ENCODE results near the gene LRRC51.

LRRC51 gene

DNA sequence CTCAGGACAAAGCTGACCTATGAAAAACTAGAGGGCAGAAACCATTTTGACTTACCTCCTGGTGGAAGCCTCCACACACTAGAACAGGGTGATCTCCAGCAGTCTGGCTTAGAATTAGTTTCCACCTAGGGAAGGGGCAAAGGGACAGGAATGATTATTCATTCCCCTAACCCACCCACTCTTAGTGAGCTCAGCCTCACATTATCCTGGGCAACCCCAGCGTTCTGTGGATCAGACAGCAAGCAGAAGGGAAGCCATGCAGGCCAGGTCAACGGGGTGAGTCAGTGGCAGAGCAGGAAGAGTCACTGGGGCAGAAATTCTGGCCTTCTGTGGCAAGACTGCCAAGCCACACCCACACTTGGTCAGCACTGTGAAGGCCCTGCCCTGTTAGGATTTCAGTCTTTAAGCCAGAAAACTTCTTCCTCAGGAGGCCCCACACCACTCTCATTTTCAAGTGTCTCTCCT lies 10.8 kb upstream of the LRRC51 start:
- DNase-seq: peak in 27 of 58 donors; percentile 9 to 69 (median 28)

DNA sequence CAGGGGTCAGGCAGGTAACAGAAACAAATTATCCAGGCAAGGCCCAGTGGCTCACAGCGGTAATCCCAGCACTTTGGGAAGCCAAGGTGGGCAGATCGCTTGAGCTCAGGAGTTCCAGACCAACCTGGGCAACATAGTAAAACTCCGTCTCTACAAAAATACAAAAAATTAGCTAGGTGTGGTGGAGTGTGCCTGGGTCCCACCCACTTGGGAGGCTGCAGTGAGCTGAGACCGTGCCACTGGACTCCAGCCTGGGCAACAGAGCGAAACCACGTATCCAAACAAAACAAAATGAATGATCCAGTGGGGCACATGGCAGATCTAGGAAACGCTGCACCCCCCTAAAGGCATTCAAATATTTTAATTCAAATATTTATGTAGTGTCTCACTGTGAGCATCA lies 10.2 kb upstream of the LRRC51 start:
- no peak for DNase-seq

DNA sequence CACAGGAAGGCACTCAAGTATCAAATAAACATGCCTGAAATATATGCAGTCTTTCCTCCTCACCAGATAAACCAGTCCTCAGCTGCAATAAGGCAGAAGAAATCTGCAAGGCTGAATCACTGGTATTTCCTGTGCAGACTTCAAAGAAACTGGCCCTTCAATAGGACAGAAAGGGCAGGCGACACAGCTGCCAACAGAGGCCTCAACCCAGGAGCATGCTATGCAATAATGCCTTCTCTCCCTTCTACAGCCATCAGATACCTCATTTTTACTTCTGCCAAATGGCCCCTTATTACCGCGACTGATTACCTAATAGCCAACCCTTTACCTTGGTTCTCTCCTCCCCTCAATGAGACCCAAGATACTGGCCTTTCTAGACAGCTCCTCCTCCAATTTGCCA lies 8.3 kb upstream of the LRRC51 start:
- DNase-seq: no peak

DNA sequence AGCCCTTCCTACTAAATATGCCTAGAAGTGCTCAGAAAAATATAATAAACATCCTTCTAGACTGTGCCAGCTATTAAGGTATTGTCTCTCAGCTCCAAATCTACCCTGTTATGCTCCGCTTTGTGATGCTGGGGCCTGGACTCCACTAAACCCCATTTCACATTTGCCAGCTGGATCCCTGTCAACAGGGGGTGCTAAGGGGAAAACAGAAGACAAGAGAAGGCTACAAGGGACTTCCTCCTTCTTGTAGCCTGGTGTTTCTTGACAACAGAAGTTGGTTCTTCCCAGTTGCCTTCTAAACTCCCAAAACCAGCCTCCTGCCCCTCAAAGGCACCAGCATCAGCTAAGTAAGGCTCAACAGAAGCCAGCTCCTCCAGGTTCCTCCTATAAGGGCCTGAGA lies 5.5 kb upstream of the LRRC51 start:
- DNase-seq: peak in 4 of 58 donors; percentile 13 to 37 (median 19)

DNA sequence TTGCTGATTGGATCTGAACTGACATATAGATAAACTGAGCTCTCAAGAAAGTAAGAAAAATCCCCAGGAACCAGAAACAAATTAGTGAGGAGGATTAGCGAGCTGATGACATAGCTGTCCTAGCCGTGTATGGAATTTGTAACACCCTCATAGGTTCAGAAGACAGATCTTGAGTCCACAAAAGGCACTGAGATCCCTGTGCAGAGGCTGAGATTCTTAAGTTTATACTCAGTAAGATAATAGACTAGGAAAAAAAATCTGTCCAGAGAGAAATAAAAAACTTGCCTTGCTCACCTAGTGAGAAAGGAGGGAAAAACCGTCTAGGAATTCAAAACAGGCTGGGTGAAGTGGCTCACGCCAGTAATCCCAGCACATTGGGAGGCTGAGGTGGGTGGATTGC lies 4.9 kb upstream of the LRRC51 start:
- no peak for DNase-seq

GRCh38 chr11:72078477-72078876 lies 2.2 kb upstream of the LRRC51 start:
- no peak for DNase-seq

DNA sequence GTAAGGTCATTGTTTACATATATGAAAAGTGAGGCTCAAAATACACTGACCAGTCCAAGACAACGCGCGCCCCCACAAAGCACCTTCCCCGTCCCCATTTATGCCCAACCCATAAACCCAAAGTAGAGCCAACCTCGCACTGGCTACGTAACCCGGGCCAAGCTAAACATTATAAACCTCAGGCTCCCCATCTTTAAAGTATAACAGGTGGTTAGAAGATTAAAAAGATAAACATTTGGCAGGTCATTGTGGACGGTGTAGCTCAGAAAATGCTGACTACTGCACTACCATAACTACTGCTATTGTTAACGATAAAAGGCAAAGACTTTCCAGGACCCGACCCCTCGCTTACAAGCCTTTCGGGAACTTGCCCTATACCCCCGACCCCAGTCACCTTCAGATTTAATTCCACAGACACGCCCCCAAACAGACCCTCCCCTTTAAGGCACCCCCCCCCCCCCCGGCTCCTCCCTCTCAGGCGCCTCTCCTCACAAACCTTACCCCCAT lies 778 bp upstream of the LRRC51 start:
- peak in 1 of 58 donors; percentile 41 for DNase-seq

DNA sequence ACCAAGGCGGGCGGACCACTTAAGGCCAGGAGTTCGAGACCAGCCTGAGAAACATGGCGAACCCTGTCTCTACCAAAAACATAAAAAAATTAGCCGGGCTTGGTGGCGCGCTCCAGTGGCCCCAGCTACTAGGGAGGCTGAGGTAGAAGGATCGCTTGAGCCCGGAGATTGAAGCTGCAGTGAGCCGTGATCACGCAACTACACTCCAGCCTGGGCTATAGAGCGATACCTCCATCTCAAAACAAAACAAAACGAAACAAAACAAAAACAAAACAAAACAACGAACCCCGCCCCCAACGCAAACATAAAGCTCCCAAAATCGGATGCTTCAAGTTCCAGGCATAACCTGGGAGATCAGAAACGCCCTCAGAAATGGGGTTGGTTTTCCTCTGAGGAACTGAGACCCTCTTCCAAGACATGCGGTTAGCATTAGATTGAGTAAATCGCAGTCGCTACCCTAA lies 564 bp downstream of the LRRC51 start:
- DNase-seq: no peak

- DNase-seq: no peak
These were observed 1.3 kb downstream of the LRRC51 start for GRCh38 chr11:72081821-72082453.

DNA sequence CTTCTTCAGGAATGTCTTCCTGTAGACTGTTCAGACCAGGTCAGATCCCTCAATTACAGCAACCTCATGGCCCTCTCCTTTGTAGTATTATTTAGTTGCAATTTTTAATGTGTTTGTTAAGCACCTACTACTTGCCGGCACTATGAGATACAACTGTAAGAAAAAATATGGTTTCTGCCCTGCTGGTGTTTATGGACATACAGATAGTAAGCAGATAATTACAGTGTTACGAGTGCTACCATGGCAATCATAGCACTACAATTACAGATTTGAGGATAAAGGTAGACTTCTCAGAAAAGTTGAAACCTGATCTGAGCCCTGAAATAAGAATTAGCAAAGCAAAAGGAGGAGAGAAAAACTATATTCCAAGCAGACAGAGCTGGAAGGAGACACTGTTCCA lies 2.8 kb downstream of the LRRC51 start:
- DNase-seq: no peak

DNA sequence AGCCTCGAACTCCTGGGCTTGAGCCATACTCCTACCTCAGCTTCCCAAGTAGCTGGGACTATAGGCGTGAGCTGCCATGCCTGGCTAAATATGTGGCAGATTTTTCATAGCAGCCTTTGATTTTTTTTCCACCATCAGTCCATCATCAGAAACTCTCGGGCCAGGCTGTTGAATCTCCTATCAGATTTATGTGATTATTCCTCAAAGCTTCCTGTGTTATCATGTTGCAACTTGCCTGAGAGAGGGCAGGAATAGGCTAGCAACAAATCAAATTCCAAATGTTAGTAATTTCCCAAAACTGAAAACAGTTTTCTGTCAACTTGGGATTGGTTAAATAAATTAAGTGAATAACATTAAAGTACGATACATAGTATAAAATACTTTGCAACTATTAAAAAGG lies 3.4 kb downstream of the LRRC51 start:
- no peak for DNase-seq

- DNase-seq: no peak
These were observed 4.3 kb downstream of the LRRC51 start for GRCh38 chr11:72084965-72085364.

DNA sequence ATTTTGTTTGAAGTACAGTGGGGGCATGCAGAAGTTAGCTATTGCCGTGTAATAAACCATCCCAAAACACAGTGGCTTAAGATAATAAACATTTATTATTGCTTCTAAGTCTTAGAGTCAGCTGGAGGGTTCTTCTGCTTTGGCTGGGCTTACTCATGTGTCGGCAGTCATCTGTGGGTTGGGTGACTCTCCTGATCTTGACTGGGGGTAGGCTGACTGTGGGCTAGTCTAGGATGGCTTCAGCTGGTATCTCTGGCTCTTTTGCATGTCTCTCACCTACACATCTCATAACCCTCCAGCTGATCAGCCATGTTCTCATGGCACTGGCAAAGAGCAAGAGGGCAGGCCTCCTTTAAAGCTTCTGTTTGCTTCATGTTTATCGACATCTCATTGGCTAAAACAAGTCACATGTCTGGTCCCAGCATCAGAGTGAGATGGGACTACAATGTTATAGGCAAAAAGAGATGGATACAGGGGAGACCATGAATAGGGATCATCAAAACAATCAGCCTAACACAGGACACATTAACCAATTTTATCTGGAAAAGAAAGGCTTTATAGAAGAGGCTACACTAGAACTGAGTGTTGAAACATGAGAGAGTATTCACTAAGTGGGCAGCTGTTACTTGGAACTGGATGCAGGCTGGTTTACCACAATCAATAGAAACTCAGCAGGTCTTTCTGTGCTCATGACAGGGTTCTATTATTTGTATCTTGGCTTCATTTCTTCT lies 5.1 kb downstream of the LRRC51 start:
- DNase-seq: peak in 21 of 58 donors; percentile 9 to 87 (median 38)

GRCh38 chr11:72088076-72088808 lies 7.6 kb downstream of the LRRC51 start:
- DNase-seq: no peak

GRCh38 chr11:72091292-72091691 lies 10.6 kb downstream of the LRRC51 start:
- peak in 48 of 58 donors; percentile 12 to 74 (median 54) for DNase-seq

DNA sequence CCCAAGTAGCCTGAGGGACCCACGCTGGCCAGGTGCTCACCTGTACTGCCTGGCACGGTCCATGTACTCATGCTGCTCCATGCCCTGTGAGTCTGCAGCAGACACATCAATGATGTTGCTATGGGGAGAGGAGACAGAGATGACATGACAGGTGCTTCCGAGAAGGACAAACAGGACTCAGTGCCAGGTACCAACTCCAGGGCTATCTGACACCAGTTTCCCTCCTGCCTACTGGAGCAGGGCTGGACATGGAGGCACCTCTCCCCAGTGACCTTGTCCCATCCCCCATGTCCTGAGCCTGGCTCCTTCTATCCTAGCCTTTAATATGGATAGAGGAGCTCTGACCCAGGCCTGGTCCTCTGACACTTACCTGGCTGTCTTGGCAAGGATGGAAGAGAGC lies 18.1 kb downstream of the LRRC51 start:
- DNase-seq: no peak

- no peak for DNase-seq
These were observed 19.4 kb downstream of the LRRC51 start for GRCh38 chr11:72100009-72100408.

DNA sequence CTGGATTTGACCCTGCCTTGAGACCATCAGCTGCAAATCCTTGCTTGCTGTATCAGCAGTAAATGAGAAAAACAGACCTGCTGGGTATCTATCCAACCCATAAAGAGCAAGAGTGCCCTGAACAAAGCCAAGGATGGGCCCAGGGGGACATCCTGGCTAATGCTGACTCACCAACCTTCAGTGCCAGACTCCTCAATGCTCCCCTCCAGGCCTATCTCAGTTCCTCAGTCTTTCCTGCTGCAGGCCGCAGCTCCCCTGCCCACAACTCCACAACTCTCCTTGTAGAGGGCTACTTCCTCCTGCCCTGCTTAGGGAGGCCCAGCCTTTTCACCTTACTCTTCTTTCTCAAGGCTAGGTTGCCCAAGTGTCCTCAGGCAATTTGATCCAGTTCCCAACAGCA lies 19.8 kb downstream of the LRRC51 start:
- DNase-seq: no peak

DNA sequence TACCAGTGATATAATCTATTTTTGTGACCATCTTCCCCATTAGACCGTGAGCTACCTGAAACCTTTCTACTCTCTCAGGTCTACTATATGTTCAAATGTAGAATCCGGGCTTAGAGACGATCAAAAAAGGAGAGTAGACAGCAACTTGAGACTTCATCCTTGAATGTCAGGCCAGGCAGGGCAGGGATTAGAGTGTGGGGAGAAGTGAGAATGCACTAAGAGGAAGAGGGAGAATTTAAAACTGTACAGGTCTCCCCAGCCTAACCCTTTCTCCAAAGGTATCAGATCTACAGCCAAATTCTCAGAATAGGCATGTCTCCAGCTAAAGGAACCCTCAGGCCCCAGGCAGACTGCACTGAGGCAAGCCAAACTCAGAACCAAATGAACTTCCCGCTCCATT lies 21.5 kb downstream of the LRRC51 start:
- no peak for DNase-seq

- DNase-seq: no peak
These were observed 21.9 kb downstream of the LRRC51 start for GRCh38 chr11:72102631-72102945.

- DNase-seq: peak; percentile 90 to 100 (median 98)
These were observed 22.5 kb downstream of the LRRC51 start, which contains the start of gene LAMTOR1 for GRCh38 chr11:72102946-72103753. LAMTOR1 (minus strand) TSS chr11:72103297; CDS start chr11:72103224, 73 bp downstream.

Data from anterior cingulate cortex (tissue), 58 donors.